Activated CD8-positive, alpha-beta memory T cell treated with anti-CD3 and anti-CD28 coated beads, Interleukin-2, amount 50 U/mL, for 1 hour (primary cell): ENCODE results near the gene TAOK2.

Experiments
- DNase-seq: peaks from one replicate; pipeline ENCODE4 v3.0.0-alpha.2; 2020; ENCODE audit errors: extremely low read depth

TAOK2 gene

DNA sequence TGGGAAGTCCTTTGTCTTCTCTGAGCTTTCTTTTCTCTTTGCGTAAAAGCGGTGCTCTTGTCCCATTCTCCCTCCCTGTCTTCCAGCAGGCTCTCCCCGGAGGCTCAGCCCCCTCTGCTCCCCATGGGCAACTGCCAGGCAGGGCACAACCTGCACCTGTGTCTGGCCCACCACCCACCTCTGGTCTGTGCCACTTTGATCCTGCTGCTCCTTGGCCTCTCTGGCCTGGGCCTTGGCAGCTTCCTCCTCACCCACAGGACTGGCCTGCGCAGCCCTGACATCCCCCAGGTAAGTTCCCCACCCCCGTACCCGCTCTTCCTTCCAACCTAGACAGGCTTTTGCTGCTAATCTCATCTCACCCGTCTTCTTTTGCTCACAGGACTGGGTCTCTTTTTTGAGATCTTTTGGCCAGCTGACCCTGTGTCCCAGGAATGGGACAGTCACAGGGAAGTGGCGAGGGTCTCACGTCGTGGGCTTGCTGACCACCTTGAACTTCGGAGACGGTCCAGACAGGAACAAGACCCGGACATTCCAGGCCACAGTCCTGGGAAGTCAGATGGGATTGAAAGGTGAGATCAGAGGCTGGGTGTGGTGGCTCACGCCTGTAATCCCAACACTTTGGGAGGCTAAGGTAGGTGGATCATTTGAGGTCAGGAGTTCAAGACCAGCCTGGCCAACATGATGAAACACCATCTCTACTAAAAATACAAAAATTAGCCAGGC, 10.5 kb upstream of the TAOK2 start:
- DNase-seq, result no peak

DNA sequence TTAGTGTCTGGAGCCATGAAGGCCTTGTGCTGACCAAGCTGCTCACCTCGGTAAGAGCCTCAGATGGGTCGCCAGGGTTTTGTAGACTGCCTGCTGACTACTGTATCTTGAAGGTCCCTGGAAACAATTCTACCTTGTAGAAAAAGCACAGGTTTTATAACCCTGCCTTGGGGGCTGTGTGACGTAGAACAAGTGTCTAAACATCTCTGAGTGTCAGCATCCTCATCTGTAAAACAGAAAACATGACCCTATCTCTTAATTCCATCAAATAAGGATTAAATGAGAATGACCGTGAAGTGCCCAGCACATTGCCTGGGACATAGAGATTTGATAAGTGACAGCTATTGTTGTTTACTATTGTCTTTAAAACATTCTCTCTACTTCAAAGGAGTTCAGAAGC, 5.5 kb upstream of the TAOK2 start:
- DNase-seq, result no peak

DNA sequence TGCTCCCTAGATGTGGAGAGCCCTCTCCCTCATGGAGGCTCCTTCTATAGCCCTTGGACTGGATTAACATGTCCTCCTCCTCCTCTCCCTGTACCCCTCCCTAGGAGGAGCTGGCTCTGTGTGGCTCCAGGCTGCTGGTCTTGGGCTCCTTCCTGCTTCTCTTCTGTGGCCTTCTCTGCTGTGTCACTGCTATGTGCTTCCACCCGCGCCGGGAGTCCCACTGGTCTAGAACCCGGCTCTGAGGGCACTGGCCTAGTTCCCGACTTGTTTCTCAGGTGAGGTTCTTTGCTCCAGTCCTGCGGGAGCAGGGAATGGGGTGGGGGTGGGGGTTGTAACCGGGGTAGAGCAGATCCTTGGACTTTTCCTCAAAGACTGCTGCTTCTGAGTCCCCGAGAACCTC, 2.4 kb upstream of the TAOK2 start:
- DNase-seq, result no peak

DNA sequence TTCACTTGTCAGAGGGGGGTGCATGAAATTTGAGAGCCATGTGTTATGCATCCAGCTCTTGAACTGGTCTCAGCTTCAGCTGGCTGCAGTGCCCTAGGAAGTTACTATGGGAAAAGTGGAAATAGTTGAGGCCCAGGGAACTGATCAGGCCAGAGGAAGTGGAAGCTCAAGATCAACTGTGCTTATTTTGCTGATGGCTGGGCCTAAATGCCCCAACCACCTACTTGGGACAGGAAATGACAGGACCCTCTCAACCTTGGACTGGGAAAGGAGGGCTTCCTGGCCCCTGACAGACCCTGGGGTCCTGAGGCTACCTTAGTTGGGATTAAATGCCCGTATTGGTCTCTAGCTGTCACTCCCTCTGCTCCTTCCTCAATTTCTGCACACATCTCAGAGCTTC, 1.2 kb upstream of the TAOK2 start:
- DNase-seq, result no peak

DNA sequence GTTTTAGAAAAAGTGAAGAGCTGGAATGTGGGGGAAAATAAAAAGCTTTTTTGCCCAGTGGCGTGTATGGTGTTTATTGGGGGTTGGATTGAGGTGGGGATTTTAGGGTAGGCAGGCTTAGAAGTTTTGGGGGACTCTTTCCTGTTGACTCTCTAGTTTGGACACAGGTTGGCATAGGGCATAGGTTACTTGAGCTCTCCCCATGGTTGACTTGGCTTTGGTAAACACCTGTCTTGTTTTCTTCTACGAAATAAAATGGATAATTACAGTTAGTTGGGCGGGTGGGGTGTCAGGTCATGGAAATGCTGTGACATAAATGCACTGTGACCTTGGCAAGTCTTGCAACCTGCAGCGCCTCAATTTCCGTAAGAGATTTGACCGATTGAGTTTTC, 680 bp upstream of the TAOK2 start:
- DNase-seq, result no peak

DNA sequence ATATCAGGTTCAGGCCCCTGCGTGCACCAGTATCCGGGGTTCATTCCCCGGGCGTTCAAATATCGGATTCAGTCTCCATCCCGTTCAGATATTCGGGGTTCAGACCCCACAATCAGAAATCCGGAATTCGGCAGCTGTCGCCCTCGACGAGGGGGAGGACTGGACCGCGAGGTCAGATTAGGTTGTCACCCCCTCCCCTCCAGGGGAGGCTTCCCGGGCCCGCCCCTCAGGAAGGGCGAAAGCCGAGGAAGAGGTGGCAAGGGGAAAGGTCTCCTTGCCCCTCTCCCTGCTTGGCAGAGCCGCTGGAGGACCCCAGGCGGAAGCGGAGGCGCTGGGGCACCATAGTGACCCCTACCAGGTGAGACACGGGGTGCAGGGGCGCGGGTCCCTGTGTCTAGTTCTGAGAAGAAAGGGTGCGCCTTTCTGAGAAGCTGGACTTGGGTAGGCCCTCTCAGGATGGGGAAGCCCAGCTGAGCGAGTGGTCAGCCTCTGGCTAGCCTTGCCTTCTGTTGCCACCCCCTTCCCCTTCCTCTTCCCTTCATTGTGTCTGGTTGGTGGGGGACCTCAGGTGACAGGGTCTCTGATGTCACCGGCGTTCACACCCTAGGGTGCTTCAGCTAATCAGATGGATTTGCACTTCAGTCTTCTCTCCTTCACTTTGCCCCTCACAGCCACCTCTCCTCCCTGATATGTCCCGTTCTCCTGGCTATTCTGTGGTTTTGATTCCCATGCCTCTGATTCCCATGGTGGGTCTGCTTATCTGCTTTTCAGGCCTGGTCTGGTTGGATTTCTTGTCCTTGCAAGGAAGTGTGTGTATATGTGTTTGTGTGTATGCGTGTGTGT, 844 bp downstream of the TAOK2 start:
- DNase-seq, result no peak

DNA sequence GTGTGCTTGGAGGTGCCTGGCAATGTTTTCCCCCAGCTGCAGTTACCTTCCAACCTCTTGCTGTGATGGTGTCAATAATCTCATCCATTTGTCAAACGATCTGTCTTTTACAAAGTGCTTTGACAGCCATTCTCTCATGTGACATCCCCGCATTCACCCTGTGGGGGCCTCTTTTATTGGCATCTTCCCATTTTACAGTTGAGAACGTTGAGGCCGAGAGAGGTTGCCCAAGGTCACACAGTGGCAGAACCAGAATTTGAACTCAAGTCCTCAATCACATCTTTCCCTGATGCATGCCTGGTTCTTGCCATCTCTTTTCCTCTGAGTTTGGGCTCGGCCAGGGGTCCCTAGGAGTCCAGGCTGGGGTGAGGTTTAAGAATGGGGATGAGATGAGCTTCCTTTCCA, 1.5 kb downstream of the TAOK2 start:
- DNase-seq, result no peak

DNA sequence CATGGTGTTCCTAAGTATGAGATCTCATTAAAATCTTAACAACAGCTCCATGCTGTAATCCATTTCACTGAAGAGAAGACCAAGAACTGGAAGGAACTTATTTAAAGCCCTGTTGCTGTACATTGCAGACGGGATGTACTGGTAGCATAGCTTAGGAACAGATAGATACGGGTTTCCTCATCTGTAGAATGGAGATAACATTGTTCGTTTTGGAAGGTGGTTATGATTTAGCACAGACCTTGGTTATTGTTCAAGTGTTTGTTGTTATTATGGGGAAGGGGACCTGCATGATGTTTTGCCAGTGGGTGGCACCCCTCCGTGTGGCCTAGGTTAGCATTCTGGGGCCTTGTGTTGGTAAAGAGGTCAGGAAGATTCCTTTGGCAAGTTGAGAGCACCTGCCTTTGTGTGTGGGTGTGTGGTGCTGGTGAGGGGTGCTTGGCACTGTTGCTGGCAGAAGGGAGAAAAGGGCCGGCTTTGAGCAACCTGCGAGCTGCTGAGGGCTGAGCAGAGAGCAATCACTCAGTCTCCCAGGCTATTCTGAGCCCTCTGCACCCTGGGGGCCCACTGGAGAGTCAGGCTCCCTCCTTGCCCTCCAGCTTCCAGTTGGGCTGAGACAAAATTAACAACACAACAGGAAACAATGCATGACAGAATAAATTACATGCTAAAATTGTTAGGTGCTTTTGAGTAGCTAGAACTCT, 2.3 kb downstream of the TAOK2 start:
- DNase-seq, result no peak

DNA sequence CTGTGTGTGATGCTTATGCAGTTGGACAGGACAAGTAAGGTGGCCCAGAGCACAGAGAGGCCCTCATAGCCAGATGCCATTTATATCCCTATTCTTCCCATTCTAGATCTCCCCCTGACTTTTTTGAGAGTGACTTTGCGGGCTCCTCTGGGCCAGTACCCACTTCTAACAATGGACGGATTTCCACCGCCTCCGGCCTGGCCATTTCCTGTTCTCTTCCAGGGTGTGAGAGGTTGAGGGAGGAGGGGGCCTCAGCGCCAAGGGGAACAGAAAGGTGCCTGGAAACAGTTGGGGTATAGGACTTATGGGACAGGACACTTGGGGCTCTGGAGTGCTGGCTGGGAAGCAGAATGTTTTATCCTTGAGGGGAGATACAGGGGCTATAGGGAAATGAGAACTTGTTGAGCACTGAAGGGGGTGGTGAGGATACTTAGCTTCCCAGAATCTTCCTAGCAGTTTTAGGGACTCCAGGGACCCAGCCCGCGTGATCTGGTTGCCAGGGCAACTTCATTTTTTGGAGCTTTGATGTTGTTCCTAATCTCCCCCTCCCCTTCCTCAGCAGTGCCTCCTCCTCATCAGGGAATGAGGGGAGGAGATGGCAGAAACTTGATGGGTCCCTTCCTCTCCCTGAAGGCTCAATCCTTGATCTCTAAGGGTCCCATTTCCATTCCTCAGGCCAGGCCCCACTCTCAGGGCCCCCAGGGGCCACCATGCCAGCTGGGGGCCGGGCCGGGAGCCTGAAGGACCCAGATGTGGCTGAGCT, 3.6 kb downstream of the TAOK2 start:
- DNase-seq, result no peak

DNA sequence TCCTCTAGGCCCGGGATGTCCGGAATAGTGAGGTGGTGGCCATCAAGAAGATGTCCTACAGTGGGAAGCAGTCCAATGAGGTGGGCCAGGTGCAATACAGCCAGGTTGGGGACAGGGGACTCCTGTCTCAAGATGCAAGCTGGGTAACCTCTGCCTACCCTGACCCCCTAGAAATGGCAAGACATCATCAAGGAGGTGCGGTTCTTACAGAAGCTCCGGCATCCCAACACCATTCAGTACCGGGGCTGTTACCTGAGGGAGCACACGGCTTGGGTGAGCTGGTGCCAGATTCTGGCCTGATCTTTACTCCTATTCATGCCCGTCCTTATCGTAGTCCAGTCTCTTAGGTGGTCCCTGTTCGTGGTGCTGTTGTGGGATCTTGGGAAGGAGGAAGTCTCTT, 4.4 kb downstream of the TAOK2 start:
- no peak for DNase-seq

DNA sequence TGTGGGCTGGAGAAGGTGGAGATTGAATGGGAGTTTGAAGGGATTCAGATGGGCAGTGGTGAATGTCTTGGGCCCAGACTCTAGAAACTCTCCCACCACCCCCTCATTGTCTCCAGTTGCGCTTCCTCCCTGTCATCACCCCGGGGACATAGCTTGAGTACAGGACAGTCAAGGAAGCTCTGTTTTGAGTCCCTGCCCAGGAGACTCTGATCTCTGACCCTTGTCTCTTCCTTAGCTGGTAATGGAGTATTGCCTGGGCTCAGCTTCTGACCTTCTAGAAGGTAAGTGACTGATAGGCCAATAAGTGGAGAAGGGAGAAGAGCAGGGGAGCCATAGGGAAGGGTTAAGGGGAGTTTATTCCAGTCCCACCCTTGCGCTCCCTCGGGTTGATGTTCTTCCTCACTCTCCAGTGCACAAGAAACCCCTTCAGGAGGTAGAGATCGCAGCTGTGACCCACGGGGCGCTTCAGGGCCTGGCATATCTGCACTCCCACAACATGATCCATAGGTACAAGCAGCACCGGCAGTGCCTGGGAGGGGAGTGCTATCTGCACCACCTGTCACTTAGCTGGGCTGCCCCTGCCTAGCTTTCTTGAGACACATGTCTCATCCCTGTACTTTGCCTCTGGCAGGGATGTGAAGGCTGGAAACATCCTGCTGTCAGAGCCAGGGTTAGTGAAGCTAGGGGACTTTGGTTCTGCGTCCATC, 5.0 kb downstream of the TAOK2 start:
- DNase-seq, result no peak

DNA sequence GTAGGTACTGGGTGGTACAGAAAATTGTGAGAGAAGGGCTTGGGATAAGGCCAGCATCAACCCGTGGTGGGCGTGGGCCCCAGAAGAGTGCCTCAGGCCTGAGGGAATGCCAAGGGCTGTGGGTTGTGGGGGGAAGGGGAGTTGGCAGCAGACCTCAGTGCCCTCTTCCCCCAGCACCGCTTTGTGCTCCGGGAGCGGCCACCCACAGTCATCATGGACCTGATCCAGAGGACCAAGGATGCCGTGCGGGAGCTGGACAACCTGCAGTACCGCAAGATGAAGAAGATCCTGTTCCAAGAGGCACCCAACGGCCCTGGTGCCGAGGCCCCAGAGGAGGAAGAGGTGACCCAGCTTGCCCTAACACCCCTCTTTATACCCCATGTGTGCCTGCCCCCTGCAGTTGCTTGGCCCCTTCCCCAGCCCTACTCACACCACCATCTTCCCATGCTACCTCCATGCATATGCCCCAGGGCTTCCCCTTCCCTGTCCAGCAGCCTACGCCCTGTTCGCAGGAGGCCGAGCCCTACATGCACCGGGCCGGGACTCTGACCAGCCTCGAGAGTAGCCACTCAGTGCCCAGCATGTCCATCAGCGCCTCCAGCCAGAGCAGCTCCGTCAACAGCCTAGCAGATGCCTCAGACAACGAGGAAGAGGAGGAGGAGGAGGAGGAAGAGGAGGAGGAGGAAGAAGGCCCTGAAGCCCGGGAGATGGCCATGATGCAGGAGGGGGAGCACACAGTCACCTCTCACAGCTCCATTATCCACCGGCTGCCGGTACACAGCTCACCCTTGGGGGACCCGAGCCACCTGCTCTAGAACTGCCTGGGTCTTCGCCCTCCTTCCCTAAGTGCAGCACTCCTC, 9.1 kb downstream of the TAOK2 start:
- no peak for DNase-seq

DNA sequence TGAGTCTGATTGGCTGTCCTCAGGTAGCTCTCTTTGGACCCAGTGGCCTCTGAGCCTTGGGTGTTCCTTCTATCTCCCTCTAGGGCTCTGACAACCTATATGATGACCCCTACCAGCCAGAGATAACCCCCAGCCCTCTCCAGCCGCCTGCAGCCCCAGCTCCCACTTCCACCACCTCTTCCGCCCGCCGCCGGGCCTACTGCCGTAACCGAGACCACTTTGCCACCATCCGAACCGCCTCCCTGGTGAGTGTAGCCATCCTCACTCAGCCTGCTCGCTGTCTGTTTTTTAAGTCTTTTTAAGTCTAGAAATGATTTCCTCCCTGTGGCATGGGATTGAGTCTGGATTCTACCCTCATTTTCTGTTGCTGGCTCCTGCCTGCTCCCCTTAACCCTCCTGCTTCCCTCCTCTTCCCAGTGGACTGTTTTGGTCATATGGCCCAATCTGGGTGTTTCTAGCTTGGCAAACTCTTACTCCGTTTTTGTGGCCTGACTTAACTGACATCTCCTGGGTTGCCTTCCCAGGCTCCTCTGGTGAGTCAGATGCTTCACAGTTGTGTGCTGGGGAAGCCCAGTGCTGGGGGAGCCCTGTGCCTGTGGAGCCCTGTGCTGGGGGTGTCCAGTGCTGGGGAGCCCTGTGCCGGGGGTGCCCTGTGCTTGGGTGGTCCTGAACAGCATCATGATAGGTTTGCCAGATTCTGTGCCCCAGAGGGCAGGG, 9.9 kb downstream of the TAOK2 start:
- DNase-seq, result no peak

DNA sequence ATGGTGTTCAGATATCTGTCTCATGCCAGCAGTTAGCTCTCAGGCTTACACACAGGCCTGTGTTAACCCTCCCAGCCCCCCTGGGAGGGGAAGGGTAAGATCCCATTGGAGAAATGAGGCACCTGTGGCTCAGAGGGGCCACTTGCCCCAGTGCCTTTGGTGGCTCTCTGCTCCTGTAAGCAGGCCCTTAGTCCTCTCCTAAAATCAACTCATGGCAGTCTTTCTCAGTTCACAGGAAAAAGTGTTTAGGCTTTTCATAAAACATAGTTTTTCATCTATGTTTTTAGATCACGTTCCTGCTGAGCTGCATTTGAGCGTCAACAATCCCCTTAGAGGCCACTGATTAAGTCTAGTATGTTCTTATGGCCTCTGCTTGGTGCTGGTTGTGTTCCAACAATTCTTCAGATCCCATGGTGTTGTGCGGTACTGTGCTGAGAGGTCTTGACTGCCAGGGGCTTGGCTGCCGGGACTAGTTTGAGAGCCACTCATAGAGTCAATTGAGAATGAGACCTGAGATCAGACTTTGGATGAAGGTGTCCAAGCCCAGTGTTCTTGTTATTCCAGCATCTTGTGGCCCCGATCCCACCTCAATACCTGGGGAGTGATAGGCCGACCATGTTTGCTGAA, 10.6 kb downstream of the TAOK2 start:
- DNase-seq, result no peak

DNA sequence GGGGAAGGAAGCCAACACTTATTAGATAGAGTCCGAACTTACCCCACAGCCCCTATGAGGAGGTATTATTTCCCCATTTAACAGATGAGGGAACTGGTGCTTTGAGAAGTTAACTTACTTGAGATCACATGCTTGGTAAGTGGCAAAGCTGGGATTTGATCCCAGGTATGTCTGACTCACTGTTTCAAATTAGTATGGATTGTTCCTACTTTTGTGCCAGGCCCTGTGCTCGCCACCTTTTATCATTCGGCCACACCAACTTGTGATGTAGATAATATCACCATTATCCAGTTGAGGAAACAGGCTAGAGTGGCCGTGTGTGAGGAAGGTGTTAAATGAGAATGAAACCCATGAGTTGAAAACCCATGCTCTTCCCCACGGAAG, 11.1 kb downstream of the TAOK2 start:
- no peak for DNase-seq

DNA sequence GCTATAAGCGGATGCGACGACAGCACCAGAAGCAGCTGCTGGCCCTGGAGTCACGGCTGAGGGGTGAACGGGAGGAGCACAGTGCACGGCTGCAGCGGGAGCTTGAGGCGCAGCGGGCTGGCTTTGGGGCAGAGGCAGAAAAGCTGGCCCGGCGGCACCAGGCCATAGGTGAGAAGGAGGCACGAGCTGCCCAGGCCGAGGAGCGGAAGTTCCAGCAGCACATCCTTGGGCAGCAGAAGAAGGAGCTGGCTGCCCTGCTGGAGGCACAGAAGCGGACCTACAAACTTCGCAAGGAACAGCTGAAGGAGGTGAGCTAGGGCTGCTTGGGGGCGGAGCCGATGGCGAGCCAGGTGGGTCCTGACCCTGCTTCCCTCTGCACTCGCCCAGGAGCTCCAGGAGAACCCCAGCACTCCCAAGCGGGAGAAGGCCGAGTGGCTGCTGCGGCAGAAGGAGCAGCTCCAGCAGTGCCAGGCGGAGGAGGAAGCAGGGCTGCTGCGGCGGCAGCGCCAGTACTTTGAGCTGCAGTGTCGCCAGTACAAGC, 11.7 kb downstream of the TAOK2 start:
- DNase-seq, result no peak

DNA sequence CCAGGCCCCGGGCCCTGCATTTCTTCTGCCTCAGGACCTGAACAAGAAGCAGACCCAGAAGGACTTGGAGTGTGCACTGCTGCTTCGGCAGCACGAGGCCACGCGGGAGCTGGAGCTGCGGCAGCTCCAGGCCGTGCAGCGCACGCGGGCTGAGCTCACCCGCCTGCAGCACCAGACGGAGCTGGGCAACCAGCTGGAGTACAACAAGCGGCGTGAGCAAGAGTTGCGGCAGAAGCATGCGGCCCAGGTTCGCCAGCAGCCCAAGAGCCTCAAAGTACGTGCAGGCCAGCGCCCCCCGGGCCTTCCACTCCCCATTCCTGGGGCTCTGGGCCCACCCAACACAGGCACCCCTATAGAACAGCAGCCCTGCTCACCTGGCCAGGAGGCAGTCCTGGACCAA, 12.6 kb downstream of the TAOK2 start:
- DNase-seq, result no peak

DNA sequence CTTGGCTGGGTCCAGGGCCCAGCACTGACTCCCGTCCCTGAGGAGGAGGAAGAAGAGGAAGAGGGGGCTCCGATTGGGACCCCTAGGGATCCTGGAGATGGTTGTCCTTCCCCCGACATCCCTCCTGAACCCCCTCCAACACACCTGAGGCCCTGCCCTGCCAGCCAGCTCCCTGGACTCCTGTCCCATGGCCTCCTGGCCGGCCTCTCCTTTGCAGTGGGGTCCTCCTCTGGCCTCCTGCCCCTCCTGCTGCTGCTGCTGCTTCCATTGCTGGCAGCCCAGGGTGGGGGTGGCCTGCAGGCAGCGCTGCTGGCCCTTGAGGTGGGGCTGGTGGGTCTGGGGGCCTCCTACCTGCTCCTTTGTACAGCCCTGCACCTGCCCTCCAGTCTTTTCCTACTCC, 13.3 kb downstream of the TAOK2 start:
- no peak for DNase-seq
